Measurements from ENCODE around the gene CA5A. TPM values are rescaled to one million over a fixed set of nuclear protein-coding genes. Genes with fewer than 3 reads are reported as not detected.
A peak's percentile ranks its signal among the peaks of the same experiment; 100 is the strongest.

The CA5A gene
- total and polyA plus RNA-seq, 2 of the 13 experiments (the other 11 are each of a cell fraction or from before 2014, with no cell fraction given): 66.8 to 106 TPM

DNA sequence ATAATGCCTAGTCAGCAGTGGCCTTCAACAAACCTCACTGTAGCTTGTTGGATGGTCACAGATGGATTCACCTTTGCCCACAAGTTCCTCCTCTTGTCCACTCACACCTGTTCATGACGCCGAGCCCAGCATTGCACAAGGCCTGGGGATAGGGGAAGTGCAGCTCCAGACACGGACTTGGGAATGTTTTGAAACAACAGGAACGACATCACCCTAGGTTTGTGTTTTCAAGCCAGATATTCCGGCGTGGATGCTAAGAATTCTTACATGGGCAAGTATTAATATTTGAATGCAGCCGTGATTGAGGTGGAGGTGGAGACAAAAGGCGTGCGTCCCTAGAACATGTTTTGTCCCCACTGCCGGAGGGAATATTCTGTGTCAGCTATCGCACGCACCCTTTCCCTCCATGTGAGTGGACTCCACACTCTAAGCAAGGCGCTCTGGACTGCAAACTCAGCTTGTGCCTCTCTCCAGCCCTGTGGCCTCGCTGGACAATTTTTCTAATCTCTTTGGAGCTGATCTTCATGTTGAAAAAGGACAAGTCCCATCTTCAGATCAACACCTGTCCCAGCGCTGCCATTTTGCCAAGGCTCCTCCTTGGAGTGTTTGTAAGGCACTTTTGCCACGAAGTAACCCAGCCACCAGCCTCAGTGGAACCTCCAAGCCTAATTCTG lies 12.9 kb upstream of the CA5A start (continued):
- TF ChIP-seq, protein P1, sequence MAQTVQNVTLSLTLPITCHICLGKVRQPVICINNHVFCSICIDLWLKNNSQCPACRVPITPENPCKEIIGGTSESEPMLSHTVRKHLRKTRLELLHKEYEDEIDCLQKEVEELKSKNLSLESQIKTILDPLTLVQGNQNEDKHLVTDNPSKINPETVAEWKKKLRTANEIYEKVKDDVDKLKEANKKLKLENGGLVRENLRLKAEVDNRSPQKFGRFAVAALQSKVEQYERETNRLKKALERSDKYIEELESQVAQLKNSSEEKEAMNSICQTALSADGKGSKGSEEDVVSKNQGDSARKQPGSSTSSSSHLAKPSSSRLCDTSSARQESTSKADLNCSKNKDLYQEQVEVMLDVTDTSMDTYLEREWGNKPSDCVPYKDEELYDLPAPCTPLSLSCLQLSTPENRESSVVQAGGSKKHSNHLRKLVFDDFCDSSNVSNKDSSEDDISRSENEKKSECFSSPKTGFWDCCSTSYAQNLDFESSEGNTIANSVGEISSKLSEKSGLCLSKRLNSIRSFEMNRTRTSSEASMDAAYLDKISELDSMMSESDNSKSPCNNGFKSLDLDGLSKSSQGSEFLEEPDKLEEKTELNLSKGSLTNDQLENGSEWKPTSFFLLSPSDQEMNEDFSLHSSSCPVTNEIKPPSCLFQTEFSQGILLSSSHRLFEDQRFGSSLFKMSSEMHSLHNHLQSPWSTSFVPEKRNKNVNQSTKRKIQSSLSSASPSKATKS (CRISPR knock-in tag; IDR thresholded peaks at IDR 0.05): no peak
- peak; percentile 77 for TF ChIP-seq ZFX (CRISPR knock-in tag; IDR thresholded peaks at IDR 0.05; ENCODE audit: low read depth)
- TF ChIP-seq RFX1 (IDR thresholded peaks at IDR 0.05): no peak
- peak; percentile 56; the same call in 1 of the 2 replicates for TF ChIP-seq KDM2A (CRISPR knock-in tag; IDR thresholded peaks at IDR 0.05; ENCODE audit: borderline replicate concordance, low read depth)
- TF ChIP-seq, protein P2, sequence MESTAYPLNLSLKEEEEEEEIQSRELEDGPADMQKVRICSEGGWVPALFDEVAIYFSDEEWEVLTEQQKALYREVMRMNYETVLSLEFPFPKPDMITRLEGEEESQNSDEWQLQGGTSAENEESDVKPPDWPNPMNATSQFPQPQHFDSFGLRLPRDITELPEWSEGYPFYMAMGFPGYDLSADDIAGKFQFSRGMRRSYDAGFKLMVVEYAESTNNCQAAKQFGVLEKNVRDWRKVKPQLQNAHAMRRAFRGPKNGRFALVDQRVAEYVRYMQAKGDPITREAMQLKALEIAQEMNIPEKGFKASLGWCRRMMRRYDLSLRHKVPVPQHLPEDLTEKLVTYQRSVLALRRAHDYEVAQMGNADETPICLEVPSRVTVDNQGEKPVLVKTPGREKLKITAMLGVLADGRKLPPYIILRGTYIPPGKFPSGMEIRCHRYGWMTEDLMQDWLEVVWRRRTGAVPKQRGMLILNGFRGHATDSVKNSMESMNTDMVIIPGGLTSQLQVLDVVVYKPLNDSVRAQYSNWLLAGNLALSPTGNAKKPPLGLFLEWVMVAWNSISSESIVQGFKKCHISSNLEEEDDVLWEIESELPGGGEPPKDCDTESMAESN (CRISPR knock-in tag; conservative IDR thresholded peaks at IDR 0.05): peak; percentile 55
- TF ChIP-seq ZNF143 (CRISPR knock-in tag; IDR thresholded peaks at IDR 0.05): peak; percentile 25; the same call in 1 of the 2 replicates
- TF ChIP-seq HNF4A (CRISPR knock-in tag; IDR thresholded peaks at IDR 0.05): peak; percentile 72
- no peak for TF ChIP-seq ADNP (CRISPR knock-in tag; IDR thresholded peaks at IDR 0.05)
- TF ChIP-seq, protein P3, sequence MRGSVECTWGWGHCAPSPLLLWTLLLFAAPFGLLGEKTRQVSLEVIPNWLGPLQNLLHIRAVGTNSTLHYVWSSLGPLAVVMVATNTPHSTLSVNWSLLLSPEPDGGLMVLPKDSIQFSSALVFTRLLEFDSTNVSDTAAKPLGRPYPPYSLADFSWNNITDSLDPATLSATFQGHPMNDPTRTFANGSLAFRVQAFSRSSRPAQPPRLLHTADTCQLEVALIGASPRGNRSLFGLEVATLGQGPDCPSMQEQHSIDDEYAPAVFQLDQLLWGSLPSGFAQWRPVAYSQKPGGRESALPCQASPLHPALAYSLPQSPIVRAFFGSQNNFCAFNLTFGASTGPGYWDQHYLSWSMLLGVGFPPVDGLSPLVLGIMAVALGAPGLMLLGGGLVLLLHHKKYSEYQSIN (CRISPR knock-in tag; IDR thresholded peaks at IDR 0.05; ENCODE audit: borderline replicate concordance): no peak
- TF ChIP-seq CCAR2 (optimal IDR thresholded peaks at IDR 0.05; ENCODE audit: low read depth, low read length): no peak
- no peak for TF ChIP-seq HDAC6 (IDR thresholded peaks at IDR 0.05; ENCODE audit: low read depth, low read length)
- TF ChIP-seq CBX2 (IDR thresholded peaks at IDR 0.05; ENCODE audit: low read depth, low read length): no peak
- 0 out of 2 replicates have a peak, but pooled peaks have one; percentile 41 for TF ChIP-seq CBX2 (CRISPR knock-in tag; IDR thresholded peaks at IDR 0.05; ENCODE audit: low read depth)
- no peak for TF ChIP-seq CCDC6 (CRISPR knock-in tag; IDR thresholded peaks at IDR 0.05)
- TF ChIP-seq FOXC1 (CRISPR knock-in tag; IDR thresholded peaks at IDR 0.05; ENCODE audit: borderline replicate concordance): 0 out of 2 replicates have a peak, but pooled peaks have one; percentile 43
- no peak for TF ChIP-seq GTF2F1 (IDR thresholded peaks at IDR 0.05; ENCODE audit: low read length)
- TF ChIP-seq, protein P4, sequence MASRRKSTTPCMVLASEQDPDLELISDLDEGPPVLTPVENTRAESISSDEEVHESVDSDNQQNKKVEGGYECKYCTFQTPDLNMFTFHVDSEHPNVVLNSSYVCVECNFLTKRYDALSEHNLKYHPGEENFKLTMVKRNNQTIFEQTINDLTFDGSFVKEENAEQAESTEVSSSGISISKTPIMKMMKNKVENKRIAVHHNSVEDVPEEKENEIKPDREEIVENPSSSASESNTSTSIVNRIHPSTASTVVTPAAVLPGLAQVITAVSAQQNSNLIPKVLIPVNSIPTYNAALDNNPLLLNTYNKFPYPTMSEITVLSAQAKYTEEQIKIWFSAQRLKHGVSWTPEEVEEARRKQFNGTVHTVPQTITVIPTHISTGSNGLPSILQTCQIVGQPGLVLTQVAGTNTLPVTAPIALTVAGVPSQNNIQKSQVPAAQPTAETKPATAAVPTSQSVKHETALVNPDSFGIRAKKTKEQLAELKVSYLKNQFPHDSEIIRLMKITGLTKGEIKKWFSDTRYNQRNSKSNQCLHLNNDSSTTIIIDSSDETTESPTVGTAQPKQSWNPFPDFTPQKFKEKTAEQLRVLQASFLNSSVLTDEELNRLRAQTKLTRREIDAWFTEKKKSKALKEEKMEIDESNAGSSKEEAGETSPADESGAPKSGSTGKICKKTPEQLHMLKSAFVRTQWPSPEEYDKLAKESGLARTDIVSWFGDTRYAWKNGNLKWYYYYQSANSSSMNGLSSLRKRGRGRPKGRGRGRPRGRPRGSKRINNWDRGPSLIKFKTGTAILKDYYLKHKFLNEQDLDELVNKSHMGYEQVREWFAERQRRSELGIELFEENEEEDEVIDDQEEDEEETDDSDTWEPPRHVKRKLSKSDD (CRISPR knock-in tag; IDR thresholded peaks at IDR 0.05; ENCODE audit: low read depth): no peak; the same call in 1 of the 2 replicates
- peak; percentile 86 for TF ChIP-seq ZNF296 (CRISPR knock-in tag; conservative IDR thresholded peaks at IDR 0.05)
- TF ChIP-seq RFX3 (CRISPR knock-in tag; IDR thresholded peaks at IDR 0.05): no peak
- TF ChIP-seq, protein P5, sequence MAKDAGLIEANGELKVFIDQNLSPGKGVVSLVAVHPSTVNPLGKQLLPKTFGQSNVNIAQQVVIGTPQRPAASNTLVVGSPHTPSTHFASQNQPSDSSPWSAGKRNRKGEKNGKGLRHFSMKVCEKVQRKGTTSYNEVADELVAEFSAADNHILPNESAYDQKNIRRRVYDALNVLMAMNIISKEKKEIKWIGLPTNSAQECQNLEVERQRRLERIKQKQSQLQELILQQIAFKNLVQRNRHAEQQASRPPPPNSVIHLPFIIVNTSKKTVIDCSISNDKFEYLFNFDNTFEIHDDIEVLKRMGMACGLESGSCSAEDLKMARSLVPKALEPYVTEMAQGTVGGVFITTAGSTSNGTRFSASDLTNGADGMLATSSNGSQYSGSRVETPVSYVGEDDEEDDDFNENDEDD (CRISPR knock-in tag; IDR thresholded peaks at IDR 0.05; ENCODE audit: borderline replicate concordance): peak; percentile 69; the same call in 1 of the 2 replicates
